ENCODE data around the gene MVB12B. TPM values are rescaled to one million over a fixed set of nuclear protein-coding genes. Genes with fewer than 3 reads are reported as not detected.

Gene MVB12B
- total RNA-seq, 2 donors from 2014 or later, result 18.6 to 19.7 TPM

DNA sequence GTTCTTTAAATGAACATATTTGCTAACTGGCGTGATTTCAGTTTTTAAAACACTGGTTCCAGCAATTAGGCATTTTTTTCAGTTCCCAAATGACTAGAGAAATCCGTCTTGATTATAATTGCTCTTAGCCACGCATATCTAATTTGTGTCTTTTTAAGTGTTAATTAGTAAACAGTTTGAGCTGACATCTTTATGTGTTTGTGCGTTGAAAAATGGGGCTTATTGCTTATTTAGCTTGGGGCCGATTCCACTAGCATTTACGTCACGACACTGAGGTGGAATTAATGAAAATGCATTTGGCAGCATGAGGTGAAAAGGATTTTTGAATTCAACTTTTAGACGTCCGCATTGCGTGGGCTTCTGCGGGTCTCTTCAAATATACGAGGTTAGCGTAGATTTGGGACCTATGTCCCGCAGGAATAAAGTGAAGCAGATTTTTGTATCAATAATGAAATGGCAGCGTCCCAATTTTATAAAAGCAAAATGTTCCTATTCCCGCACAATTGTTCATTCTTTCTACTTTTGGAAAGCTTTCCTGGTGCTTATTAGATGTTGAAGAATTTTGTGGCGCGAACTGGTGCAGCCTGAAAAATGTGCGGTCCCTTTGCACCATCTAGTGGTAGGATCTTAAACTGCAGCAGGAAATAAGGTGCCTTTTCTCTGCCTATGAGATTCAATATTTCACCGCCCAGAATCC lies 164.4 kb downstream of the MVB12B start:
- H3K9me3 Mint-ChIP-seq, result no peaks in the 10 kb centered on the region
- no peaks in the 10 kb centered on the region for H3K27me3 Mint-ChIP-seq (ENCODE audit: insufficient read depth)
- peaks cover 2% of the 10 kb centered on the region for H3K4me1 Mint-ChIP-seq
- whole genome bisulfite sequencing, 2 experiments (ENCODE audit: insufficient coverage in 1 of 2, insufficient read length in 1 of 2), result 61 to 73% methylated on average over 17 to 20 of the region's 20 CpGs
- H3K4me1 ChIP-seq (ENCODE audit: control insufficient read depth, insufficient read depth, low read length), result no peaks in the 10 kb centered on the region
- H3K27ac Mint-ChIP-seq, result no peak overlapping the region
- TF ChIP-seq, protein P1, sequence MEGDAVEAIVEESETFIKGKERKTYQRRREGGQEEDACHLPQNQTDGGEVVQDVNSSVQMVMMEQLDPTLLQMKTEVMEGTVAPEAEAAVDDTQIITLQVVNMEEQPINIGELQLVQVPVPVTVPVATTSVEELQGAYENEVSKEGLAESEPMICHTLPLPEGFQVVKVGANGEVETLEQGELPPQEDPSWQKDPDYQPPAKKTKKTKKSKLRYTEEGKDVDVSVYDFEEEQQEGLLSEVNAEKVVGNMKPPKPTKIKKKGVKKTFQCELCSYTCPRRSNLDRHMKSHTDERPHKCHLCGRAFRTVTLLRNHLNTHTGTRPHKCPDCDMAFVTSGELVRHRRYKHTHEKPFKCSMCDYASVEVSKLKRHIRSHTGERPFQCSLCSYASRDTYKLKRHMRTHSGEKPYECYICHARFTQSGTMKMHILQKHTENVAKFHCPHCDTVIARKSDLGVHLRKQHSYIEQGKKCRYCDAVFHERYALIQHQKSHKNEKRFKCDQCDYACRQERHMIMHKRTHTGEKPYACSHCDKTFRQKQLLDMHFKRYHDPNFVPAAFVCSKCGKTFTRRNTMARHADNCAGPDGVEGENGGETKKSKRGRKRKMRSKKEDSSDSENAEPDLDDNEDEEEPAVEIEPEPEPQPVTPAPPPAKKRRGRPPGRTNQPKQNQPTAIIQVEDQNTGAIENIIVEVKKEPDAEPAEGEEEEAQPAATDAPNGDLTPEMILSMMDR (conservative IDR thresholded peaks at IDR 0.05), result peak; percentile 96
- H3K27me3 ChIP-seq (ENCODE audit: control insufficient read depth, insufficient read depth, low read length, poor library complexity, severe bottlenecking), result no peaks in the 10 kb centered on the region
- H3K36me3 Mint-ChIP-seq (ENCODE audit: low read depth), result peaks cover 1% of the 10 kb centered on the region
- peak; percentile 72 for DNase-seq
- no peak overlapping the region for H3K27ac ChIP-seq (ENCODE audit: low read depth, low read length)
- H3K36me3 ChIP-seq (ENCODE audit: control insufficient read depth, insufficient read depth, low read length), result no peaks in the 10 kb centered on the region
- H3K4me3 ChIP-seq (ENCODE audit: low read length), result no peak overlapping the region
- no peak overlapping the region for H3K9ac ChIP-seq (ENCODE audit: extremely low read depth, low read length, poor library complexity, severe bottlenecking)
- H3K9me3 ChIP-seq (ENCODE audit: control insufficient read depth, low read length), result no peaks in the 10 kb centered on the region
- no peak overlapping the region for H3K4me3 Mint-ChIP-seq

DNA sequence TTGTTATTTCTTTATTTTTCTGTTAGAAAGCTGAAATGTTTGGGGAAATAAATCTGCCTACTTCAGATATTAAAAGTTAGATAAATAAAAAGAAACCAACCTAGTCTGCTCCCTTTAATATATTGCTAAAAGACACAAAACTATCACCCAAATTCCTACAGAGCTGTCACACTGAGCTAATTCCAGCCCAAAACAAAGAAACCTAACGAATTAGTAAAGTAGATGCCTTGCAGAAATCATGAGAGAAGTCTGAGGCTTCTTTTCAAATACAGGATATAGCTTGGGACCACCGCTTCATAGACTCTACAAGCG lies 164.9 kb downstream of the MVB12B start:
- Histone ChIP-seq H3K4me3 (ENCODE audit: low read length) (no peak overlapping the region), H3K27me3 (ENCODE audit: control insufficient read depth, insufficient read depth, low read length, poor library complexity, severe bottlenecking) (no peaks in the 10 kb centered on the region), H3K36me3 (ENCODE audit: control insufficient read depth, insufficient read depth, low read length) (no peaks in the 10 kb centered on the region), H3K27ac (ENCODE audit: low read depth, low read length) (no peak overlapping the region), H3K4me1 (ENCODE audit: control insufficient read depth, insufficient read depth, low read length) (no peaks in the 10 kb centered on the region), H3K9me3 (ENCODE audit: control insufficient read depth, low read length) (no peaks in the 10 kb centered on the region), H3K9ac (ENCODE audit: extremely low read depth, low read length, poor library complexity, severe bottlenecking) (no peak overlapping the region)
- peaks cover 2% of the 10 kb centered on the region for H3K4me1 Mint-ChIP-seq
- 60 to 100% methylated on average over 2 to 3 of the region's 3 CpGs for WGBS, 2 experiments (ENCODE audit: insufficient coverage in 1 of 2, insufficient read length in 1 of 2)
- H3K36me3 Mint-ChIP-seq (ENCODE audit: low read depth), result peaks cover 1% of the 10 kb centered on the region
- DNase-seq, result no peak
- H3K9me3 Mint-ChIP-seq, result no peaks in the 10 kb centered on the region
- TF ChIP-seq, protein P1 (conservative IDR thresholded peaks at IDR 0.05), result no peak
- H3K4me3 Mint-ChIP-seq, result no peak overlapping the region
- no peak overlapping the region for H3K27ac Mint-ChIP-seq
- no peaks in the 10 kb centered on the region for H3K27me3 Mint-ChIP-seq (ENCODE audit: insufficient read depth)

DNA sequence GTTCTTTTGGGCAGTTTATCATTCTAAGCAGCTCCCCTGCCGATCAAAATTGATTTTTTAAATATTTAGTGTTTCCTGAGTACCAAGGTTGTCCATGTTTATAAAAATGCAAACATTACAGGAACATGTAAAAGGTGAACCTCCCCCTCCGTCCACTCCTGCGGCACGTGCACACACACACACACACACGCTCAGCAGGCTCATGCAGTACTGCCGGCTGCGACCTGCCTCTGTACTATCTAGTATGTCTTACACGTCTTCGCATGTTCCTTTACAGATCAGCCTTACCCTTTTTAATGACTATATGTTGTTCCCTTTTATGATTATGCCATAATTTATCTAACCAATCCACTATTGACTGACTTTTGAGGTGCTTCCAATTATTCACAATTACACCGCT lies 165.3 kb downstream of the MVB12B start:
- no peaks in the 10 kb centered on the region for H3K36me3 ChIP-seq (ENCODE audit: control insufficient read depth, insufficient read depth, low read length)

More for the DNA sequence above, 165.3 kb downstream of the MVB12B start:
- Histone ChIP-seq H3K9ac (ENCODE audit: extremely low read depth, low read length, poor library complexity, severe bottlenecking) (no peak overlapping the region), H3K4me1 (ENCODE audit: control insufficient read depth, insufficient read depth, low read length) (no peaks in the 10 kb centered on the region), H3K4me3 (ENCODE audit: low read length) (no peak overlapping the region), H3K27me3 (ENCODE audit: control insufficient read depth, insufficient read depth, low read length, poor library complexity, severe bottlenecking) (no peaks in the 10 kb centered on the region), H3K27ac (ENCODE audit: low read depth, low read length) (no peak overlapping the region), H3K9me3 (ENCODE audit: control insufficient read depth, low read length) (no peaks in the 10 kb centered on the region)
- TF ChIP-seq, protein P1 (conservative IDR thresholded peaks at IDR 0.05), result no peak
- H3K9me3 Mint-ChIP-seq, result no peaks in the 10 kb centered on the region
- no peak for DNase-seq
- no peak overlapping the region for H3K27ac Mint-ChIP-seq
- peaks cover 1% of the 10 kb centered on the region for H3K36me3 Mint-ChIP-seq (ENCODE audit: low read depth)
- H3K4me1 Mint-ChIP-seq, result peaks cover 2% of the 10 kb centered on the region
- 78 to 85% methylated on average over 9 to 10 of the region's 10 CpGs for WGBS, 2 experiments (ENCODE audit: insufficient coverage in 1 of 2, insufficient read length in 1 of 2)
- no peak overlapping the region for H3K4me3 Mint-ChIP-seq
- H3K27me3 Mint-ChIP-seq (ENCODE audit: insufficient read depth), result no peaks in the 10 kb centered on the region

All from endodermal cell (in vitro differentiated cells).